ENCODE results near the gene MLLT10. TPM values are rescaled to one million over a fixed set of nuclear protein-coding genes. Genes with fewer than 3 reads are reported as not detected.

MLLT10 gene
- total and polyA plus RNA-seq, 2 donors (not counting 3 experiments of a cell fraction or from before 2014, with no cell fraction given): 35.4 to 54.0 TPM

DNA sequence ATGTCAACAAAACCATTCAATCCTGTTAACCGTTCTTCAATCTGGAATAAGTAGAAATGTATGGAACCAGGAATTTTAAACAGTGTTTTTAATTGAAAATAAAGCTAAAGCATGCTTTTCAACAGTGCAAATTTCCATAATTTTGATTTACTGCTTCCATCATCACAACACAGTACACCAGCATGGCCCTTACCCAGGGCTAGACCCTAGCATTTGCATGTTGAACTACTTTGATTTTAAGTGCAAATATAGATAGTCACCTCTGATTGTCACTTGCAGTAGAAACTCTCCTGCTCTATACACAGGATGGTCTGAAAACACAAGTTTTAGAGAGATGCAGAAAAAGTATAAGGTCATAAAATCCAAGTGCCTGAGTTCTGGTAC, 20.6 kb upstream of the MLLT10 start:
- no TSS peak for BruUV-seq (replicated peaks)
- POLR2A ChIA-PET: no interaction called here
- dilution Hi-C loops (cut with MboI; ENCODE audit: extremely low pct_ligation_motif_present, low sequenced_read_pairs): no loop called here
- H3K4me1 ChIP-seq (ENCODE audit: control insufficient read depth, extremely low read depth, insufficient read depth, low read length): peaks cover 14% of the 10 kb centered on the region
- no peak overlapping the region for H3K4me3 ChIP-seq (replicated peaks in 1 of 3; ENCODE audit: insufficient read depth in 1 of 3, low read depth in 1 of 3, low read length in 3 of 3)
- CTCF ChIA-PET: no interaction called here
- H4K20me1 ChIP-seq (replicated peaks; ENCODE audit: control insufficient read depth, extremely low read depth, insufficient read depth, low read length): no peaks in the 10 kb centered on the region
- DNase-seq (ENCODE audit: low read depth, low spot score) (no peak), FAIRE-seq (no peak)
- no peaks in the 10 kb centered on the region for H3K9me1 ChIP-seq (replicated peaks; ENCODE audit: control insufficient read depth, extremely low read depth, insufficient read depth, low read length)
- intact Hi-C loops (cut with micrococcal nuclease): no loop called here
- no peak overlapping the region for H3K4me2 ChIP-seq (ENCODE audit: insufficient read depth, low read length)
- H3K79me2 ChIP-seq (ENCODE audit: control insufficient read depth, insufficient read depth, low read length): no peaks in the 10 kb centered on the region
- H3K9me3 ChIP-seq (replicated peaks; ENCODE audit: control insufficient read depth, insufficient read depth, low read length): no peaks in the 10 kb centered on the region
- H3K36me3 ChIP-seq (ENCODE audit: control insufficient read depth in 2 of 2, extremely low read depth in 1 of 2, insufficient read depth in 2 of 2, low read length in 2 of 2): no peaks in the 10 kb centered on the region
- H2AFZ ChIP-seq (ENCODE audit: low read depth, low read length): no peak overlapping the region
- no peak overlapping the region for H3K27ac ChIP-seq (ENCODE audit: insufficient read depth, low read depth, low read length)
- no peak overlapping the region for H3K9ac ChIP-seq (replicated peaks; ENCODE audit: extremely low read depth, insufficient read depth, low read length)
- TF ChIP-seq FOS (IDR thresholded peaks at IDR 0.05; ENCODE audit: borderline replicate concordance, insufficient read depth, low read length): no peak
- TF ChIP-seq, protein P1, sequence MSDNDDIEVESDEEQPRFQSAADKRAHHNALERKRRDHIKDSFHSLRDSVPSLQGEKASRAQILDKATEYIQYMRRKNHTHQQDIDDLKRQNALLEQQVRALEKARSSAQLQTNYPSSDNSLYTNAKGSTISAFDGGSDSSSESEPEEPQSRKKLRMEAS (IDR thresholded peaks at IDR 0.05; ENCODE audit: insufficient read depth, insufficient read length): no peak
- H3K27me3 ChIP-seq (ENCODE audit: control insufficient read depth in 2 of 2, insufficient read depth in 2 of 2, low read length in 2 of 2): no peaks in the 10 kb centered on the region

DNA sequence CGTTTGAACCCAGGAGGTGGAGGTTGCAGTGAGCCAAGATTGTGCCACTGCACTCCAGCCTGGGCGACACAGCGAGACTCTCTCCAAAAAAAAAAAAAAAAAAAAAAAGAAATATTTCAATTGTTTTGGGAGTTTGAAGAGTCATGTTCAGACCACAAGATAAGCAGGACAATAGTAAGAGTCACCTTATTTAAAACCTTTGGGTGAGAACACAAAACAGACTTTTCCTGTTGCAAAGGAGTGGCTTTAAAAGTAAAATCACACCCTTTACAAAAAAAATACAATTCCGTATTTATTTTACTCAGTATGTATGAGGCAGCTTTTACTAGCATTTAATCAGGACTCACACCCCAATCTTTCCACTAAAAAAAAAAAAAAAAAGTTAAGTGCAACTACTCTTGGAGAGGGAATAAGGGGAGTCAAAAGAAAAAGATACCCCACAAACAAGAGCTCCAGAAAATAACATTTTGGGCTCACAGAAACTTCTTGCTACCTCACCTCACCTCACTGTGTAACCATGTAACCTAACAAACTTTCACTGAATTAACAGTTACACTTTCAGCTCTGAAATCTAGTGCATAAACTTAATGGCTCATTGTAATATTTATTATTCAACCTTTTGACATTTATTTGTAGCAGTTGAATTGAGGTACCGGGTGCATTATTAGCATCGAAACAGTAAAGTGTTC, 19.8 kb upstream of the MLLT10 start:
- DNase-seq (ENCODE audit: low read depth, low spot score): no peak
- ChIA-PET CTCF (no interaction called here), POLR2A (no interaction called here)
- Histone ChIP-seq H4K20me1 (replicated peaks; ENCODE audit: control insufficient read depth, extremely low read depth, insufficient read depth, low read length) (no peaks in the 10 kb centered on the region), H2AFZ (ENCODE audit: low read depth, low read length) (no peak overlapping the region), H3K4me1 (ENCODE audit: control insufficient read depth, extremely low read depth, insufficient read depth, low read length) (peaks cover 18% of the 10 kb centered on the region), H3K9me3 (replicated peaks; ENCODE audit: control insufficient read depth, insufficient read depth, low read length) (no peaks in the 10 kb centered on the region), H3K79me2 (ENCODE audit: control insufficient read depth, insufficient read depth, low read length) (no peaks in the 10 kb centered on the region), H3K9me1 (replicated peaks; ENCODE audit: control insufficient read depth, extremely low read depth, insufficient read depth, low read length) (no peaks in the 10 kb centered on the region), H3K27me3 (ENCODE audit: control insufficient read depth in 2 of 2, insufficient read depth in 2 of 2, low read length in 2 of 2) (no peaks in the 10 kb centered on the region), H3K9ac (replicated peaks; ENCODE audit: extremely low read depth, insufficient read depth, low read length) (no peak overlapping the region), H3K4me2 (ENCODE audit: insufficient read depth, low read length) (no peak overlapping the region), H3K4me3 (replicated peaks in 1 of 3; ENCODE audit: insufficient read depth in 1 of 3, low read depth in 1 of 3, low read length in 3 of 3) (no peak overlapping the region), H3K36me3 (ENCODE audit: control insufficient read depth in 2 of 2, extremely low read depth in 1 of 2, insufficient read depth in 2 of 2, low read length in 2 of 2) (no peaks in the 10 kb centered on the region), H3K27ac (ENCODE audit: insufficient read depth, low read depth, low read length) (no peak overlapping the region)
- TF ChIP-seq, protein P1 (IDR thresholded peaks at IDR 0.05; ENCODE audit: insufficient read depth, insufficient read length): no peak
- TF ChIP-seq POLR2AphosphoS5 (IDR thresholded peaks at IDR 0.05; ENCODE audit: insufficient read depth, low read depth, low read length): no peak
- TF ChIP-seq, protein P2, sequence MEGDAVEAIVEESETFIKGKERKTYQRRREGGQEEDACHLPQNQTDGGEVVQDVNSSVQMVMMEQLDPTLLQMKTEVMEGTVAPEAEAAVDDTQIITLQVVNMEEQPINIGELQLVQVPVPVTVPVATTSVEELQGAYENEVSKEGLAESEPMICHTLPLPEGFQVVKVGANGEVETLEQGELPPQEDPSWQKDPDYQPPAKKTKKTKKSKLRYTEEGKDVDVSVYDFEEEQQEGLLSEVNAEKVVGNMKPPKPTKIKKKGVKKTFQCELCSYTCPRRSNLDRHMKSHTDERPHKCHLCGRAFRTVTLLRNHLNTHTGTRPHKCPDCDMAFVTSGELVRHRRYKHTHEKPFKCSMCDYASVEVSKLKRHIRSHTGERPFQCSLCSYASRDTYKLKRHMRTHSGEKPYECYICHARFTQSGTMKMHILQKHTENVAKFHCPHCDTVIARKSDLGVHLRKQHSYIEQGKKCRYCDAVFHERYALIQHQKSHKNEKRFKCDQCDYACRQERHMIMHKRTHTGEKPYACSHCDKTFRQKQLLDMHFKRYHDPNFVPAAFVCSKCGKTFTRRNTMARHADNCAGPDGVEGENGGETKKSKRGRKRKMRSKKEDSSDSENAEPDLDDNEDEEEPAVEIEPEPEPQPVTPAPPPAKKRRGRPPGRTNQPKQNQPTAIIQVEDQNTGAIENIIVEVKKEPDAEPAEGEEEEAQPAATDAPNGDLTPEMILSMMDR (IDR thresholded peaks at IDR 0.05; ENCODE audit: extremely low read depth in 1 of 2, insufficient read depth in 1 of 2, low read depth in 1 of 2, low read length in 2 of 2): no peak
- TF ChIP-seq EZH2 (IDR thresholded peaks at IDR 0.05; ENCODE audit: borderline replicate concordance, low read depth, low read length, severe bottlenecking): no peak
- no peak for TF ChIP-seq FOS (IDR thresholded peaks at IDR 0.05; ENCODE audit: borderline replicate concordance, insufficient read depth, low read length)
- no peak for TF ChIP-seq JUN (IDR thresholded peaks at IDR 0.05; ENCODE audit: borderline replicate concordance, insufficient read depth, insufficient read length, low read depth)
- no peak for TF ChIP-seq GATA2 (IDR thresholded peaks at IDR 0.05; ENCODE audit: insufficient read depth, insufficient read length, low read depth, low read length)
- no peak for TF ChIP-seq MYC (IDR thresholded peaks at IDR 0.05; ENCODE audit: low read depth, low read length)
- no peak for TF ChIP-seq POLR2A (IDR thresholded peaks at IDR 0.05; ENCODE audit: low read depth, low read length)
- no TSS peak for BruUV-seq (replicated peaks)
- dilution Hi-C loops (cut with MboI; ENCODE audit: extremely low pct_ligation_motif_present, low sequenced_read_pairs): no loop called here
- no peak for FAIRE-seq
- intact Hi-C loops (cut with micrococcal nuclease): no loop called here

Measured in endothelial cell of umbilical vein (primary cell).